Fibroblast of villous mesenchyme (primary cell): ENCODE data around the gene NUDT9. TPM values are rescaled to one million over a fixed set of nuclear protein-coding genes. Genes with fewer than 3 reads are reported as not detected.
"Not testable (repeated sequence)": the region's sequence is repeated elsewhere in the genome, so short reads cannot be mapped to it uniquely, and the experiment has no call there.

Experiments used
- DNase-seq: peaks from one replicate; pipeline ENCODE4 v3.0.0-alpha.2; 2010; ENCODE audit warnings: low read depth
- H3K4me3 ChIP-seq: 2 replicates; pipeline ENCODE4 v1.5.1; 2011; ENCODE audit warnings: low read depth, mild to moderate bottlenecking, low read length
- CTCF ChIP-seq: IDR thresholded peaks from 2 replicates; pipeline ENCODE4 v1.5.1; 2012; ENCODE audit warnings: low read depth, mild to moderate bottlenecking, low read length; ENCODE audit not compliant: insufficient read depth
- total RNA-seq: library from RNA; depleted of rRNA; stranded (reverse); fragments of >200 nt; gene quantifications from 2 replicates; pipeline ENCODE4 v1.2.3, GENCODE V29; 2012

NUDT9 gene
- total RNA-seq, 1 donor, result 13.8 TPM

GRCh38 chr4:87444741-87445140, 22.4 kb downstream of the NUDT9 start:
- no peak for TF ChIP-seq CTCF
- DNase-seq, result no peak

DNA sequence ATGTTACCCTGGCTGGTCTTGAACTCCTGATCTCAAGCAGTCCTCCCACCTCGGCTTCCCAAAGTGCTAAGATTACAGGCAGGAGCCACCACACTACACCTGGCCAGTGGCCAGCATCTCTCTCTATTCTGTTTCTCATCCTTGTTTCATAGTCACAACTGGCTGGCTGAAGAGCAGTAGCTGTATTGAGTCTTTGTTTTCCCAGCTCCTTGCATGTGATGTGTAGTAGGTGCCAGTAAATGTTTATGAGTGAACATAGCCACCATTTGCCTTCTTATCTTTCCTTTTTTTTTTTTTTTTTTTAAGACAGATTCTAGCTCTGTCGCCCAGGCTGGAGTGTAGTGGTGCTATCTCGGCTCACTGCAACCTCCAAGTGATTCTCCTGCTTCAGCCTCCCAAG, 23.6 kb downstream of the NUDT9 start:
- no peak for TF ChIP-seq CTCF

More at GRCh38 chr4:87444741-87445140, 22.4 kb downstream of the NUDT9 start:
- no peak overlapping the region for H3K4me3 ChIP-seq

DNA sequence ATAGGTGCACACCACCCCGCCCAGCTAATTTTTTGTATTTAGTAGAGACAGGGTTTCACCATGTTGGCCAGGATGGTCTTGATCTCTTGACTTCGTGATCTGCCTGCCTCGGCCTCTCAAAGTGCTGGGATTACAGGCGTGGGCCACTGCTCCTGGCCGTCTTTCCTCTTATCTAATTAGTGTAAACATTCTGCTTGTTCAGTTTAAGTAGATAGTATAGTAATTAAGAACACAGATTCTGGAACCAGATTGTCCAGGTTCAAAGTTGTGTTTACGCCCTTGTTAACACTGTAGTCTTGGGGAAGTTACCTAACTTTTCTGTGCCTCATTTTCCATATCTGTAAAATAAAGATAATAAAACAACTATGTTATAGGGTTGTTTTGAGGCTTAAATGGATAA, 24.0 kb downstream of the NUDT9 start:
- DNase-seq, result not testable (repeated sequence)

More for the DNA sequence above, 23.6 kb downstream of the NUDT9 start:
- no peak overlapping the region for H3K4me3 ChIP-seq
- DNase-seq, result no peak

DNA sequence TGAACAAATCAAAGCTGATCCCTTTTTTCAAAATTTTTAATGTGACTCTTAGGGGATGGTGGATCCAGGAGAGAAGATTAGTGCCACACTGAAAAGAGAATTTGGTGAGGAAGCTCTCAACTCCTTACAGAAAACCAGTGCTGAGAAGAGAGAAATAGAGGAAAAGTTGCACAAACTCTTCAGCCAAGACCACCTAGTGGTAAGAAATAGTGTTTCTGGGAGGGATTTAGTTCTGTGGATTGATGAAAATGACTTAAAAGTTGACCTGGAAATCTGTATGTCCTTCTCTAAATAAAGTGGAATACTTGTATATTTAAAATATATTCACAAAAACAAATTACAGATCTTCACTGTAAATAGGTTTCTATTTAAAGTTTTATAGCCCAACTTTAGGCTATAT, 29.2 kb downstream of the NUDT9 start:
- peak; percentile 14 for TF ChIP-seq CTCF
- no peak overlapping the region for H3K4me3 ChIP-seq
- DNase-seq, result no peak

More for the DNA sequence above, 24.0 kb downstream of the NUDT9 start:
- H3K4me3 ChIP-seq, result not testable (repeated sequence)

- H3K4me3 ChIP-seq, result no peak overlapping the region
- no peak for TF ChIP-seq CTCF
- DNase-seq, result no peak
Observed at GRCh38 chr4:87458913-87459312, 36.5 kb downstream of the NUDT9 start.

- no peak for TF ChIP-seq CTCF
- no peak for DNase-seq
Observed at GRCh38 chr4:87461281-87461700, 38.9 kb downstream of the NUDT9 start.

GRCh38 chr4:87462102-87462501, 39.7 kb downstream of the NUDT9 start:
- TF ChIP-seq CTCF, result no peak
- no peak for DNase-seq

More at GRCh38 chr4:87461281-87461700, 38.9 kb downstream of the NUDT9 start:
- no peak overlapping the region for H3K4me3 ChIP-seq

More at GRCh38 chr4:87462102-87462501, 39.7 kb downstream of the NUDT9 start:
- H3K4me3 ChIP-seq, result no peak overlapping the region
